GM12878 (cell line): ENCODE measurements around the gene THBS3. TPM values are rescaled to one million over a fixed set of nuclear protein-coding genes. Genes with fewer than 3 reads are reported as not detected.

Source experiments
- ATF7 ChIP-seq: fragments of 450-650 bp; IDR thresholded peaks from 2 replicates; pipeline ENCODE4 v1.6.1; 2016; ENCODE audit warnings: low read depth, mild to moderate bottlenecking
- CBX5 ChIP-seq: sonication (generic); IDR thresholded peaks from 2 replicates; pipeline ENCODE4 v1.6.1; 2016; ENCODE audit warnings: low read depth, moderate library complexity, mild to moderate bottlenecking, inconsistent platforms
- CEBPZ ChIP-seq: fragments of 150-350 bp; IDR thresholded peaks from 2 replicates; pipeline ENCODE4 v1.6.1; 2016; ENCODE audit warnings: low read depth, low read length
- FOXM1 ChIP-seq: IDR thresholded peaks from 2 replicates; pipeline ENCODE4 v1.6.1; 2012; ENCODE audit warnings: low read depth, mild to moderate bottlenecking, inconsistent platforms, low read length, moderate library complexity
- HDAC2 ChIP-seq: fragments of 200-600 bp; sonication (generic); IDR thresholded peaks from 2 replicates; pipeline ENCODE4 v1.6.1; 2017
- MYC ChIP-seq: IDR thresholded peaks from 2 replicates; pipeline ENCODE4 v1.6.1; 2011; ENCODE audit warnings: mild to moderate bottlenecking, low read length, moderate library complexity, inconsistent platforms; ENCODE audit not compliant: insufficient read depth, insufficient replicate concordance, insufficient read length, severe bottlenecking
- PAX8 ChIP-seq: fragments of 450-650 bp; IDR thresholded peaks from 2 replicates; pipeline ENCODE4 v1.6.1; 2017; ENCODE audit warnings: mild to moderate bottlenecking, moderate library complexity
- PRDM15 ChIP-seq: fragments of 450-650 bp; formaldehyde crosslinking; IDR thresholded peaks from 2 replicates; pipeline ENCODE4 v1.4.0; 2020; ENCODE audit warnings: mild to moderate bottlenecking, moderate library complexity
- RFX5 ChIP-seq: IDR thresholded peaks from 2 replicates; pipeline ENCODE4 v1.6.1; 2011; ENCODE audit warnings: low read depth, low read length, improper control_type of control experiment
- SKIL ChIP-seq: fragments of 450-650 bp; IDR thresholded peaks from 2 replicates; pipeline ENCODE4 v1.6.1; 2017; ENCODE audit warnings: mild to moderate bottlenecking, low read depth, inconsistent platforms; ENCODE audit not compliant: poor library complexity, severe bottlenecking
- SUZ12 ChIP-seq: fragments of 200-600 bp; sonication (generic); IDR thresholded peaks from one replicate; pipeline ENCODE4 v1.6.1; 2018; ENCODE audit warnings: antibody characterized with exemption, mild to moderate bottlenecking; ENCODE audit not compliant: unreplicated experiment
- TARDBP ChIP-seq: IDR thresholded peaks from 2 replicates; pipeline ENCODE4 v1.6.1; 2016; ENCODE audit warnings: borderline replicate concordance
- YY1 ChIP-seq: IDR thresholded peaks from 2 replicates; pipeline ENCODE4 v1.6.1; 2011; ENCODE audit warnings: low read depth, mild to moderate bottlenecking, low read length
- ZNF24 ChIP-seq: fragments of 450-650 bp; IDR thresholded peaks from 2 replicates; pipeline ENCODE4 v1.6.1; 2017; ENCODE audit warnings: antibody characterized with exemption, mild to moderate bottlenecking
- polyA plus RNA-seq, 11 experiments: library from polyadenylated mRNA; depleted of rRNA in 4 of 11; unstranded in 6 of 11; stranded (reverse) in 5 of 11; fragments of >200 nt; fragmentation: Nextera tagmentation in 4 of 11; fragmentation: Illumina TruSeq in 1 of 11; extraction: Ambion mirVana in 4 of 11; extraction: Trizol in 1 of 11; gene quantifications; 1 replicate in 1 of 11; 2 replicates in 10 of 11; pipeline versions ENCODE4 v1.2.1 to v1.2.3, GENCODE V29; 2011 to 2016; ENCODE audit warnings: inconsistent platforms in 2 of 11, missing spikeins in 2 of 11, low read depth in 1 of 11
- total RNA-seq, 4 experiments: library from RNA; depleted of rRNA in 3 of 4; stranded (reverse); fragments of >200 nt in 3 of 4; fragmentation: Illumina TruSeq in 1 of 4; extraction: Trizol in 1 of 4; gene quantifications; 2 replicates each; pipeline versions ENCODE4 v1.2.1 to v1.2.3, GENCODE V29; 2013 to 2021
- TF ChIP-seq, protein P1 (sequence below): fragments of 450-650 bp; IDR thresholded peaks from 2 replicates; pipeline ENCODE4 v1.6.1; 2018; ENCODE audit warnings: mild to moderate bottlenecking, low read depth, moderate library complexity; ENCODE audit not compliant: partially characterized antibody

The THBS3 gene
- total and polyA plus RNA-seq, 10 of the 15 experiments (the other 5 are each of a cell fraction or from before 2014, with no cell fraction given) = 0.66 to 3.6 (median 2.0) TPM

DNA sequence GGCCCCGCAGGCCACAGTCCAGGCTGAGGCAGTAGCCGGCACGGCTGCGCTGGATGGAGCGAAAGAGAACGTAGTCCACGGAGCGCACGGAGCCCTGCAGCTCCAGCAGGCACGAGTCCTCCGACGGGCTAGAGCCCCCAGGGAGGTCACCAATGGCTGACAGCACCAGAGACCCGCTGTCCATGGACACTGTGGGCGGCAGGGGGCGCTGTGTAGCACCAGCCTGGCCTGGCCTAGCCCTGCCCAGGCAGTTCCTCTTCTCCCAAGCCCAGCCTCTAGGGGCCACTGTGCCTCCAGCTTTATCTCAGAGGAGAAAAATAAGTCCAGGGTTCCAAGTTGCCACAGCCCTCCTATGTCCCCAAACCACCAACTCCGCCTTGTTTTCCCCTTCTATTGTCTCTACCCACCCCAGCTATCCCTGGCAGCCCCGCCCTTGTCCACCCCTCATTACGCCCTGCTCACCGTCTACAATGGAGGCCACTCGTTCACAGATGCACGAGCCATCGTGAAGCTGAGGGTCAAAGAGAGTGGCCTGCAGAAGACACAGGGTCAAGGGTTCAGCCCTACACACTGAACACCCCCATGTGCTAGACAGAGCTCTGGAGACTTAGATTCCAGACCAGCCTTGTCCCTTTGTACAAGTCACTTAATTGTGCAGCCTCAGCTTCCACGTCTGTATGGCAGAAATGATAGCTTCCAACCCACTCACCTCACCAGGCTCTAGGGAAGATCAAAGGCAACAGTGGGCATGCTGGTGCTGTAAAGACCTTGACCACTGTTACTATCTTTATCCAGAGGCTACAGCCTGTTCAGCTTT lies 43.1 kb upstream of the THBS3 start (continued):
- 0 out of 2 replicates have a peak, but pooled peaks have one; percentile 36 for TF ChIP-seq RFX5
- TF ChIP-seq CBX5 = no peak
- no peak for TF ChIP-seq CEBPZ
- TF ChIP-seq FOXM1 = no peak
- no peak for TF ChIP-seq PAX8
- TF ChIP-seq PRDM15 (CRISPR knock-in tag) = no peak
- TF ChIP-seq TARDBP = no peak
- TF ChIP-seq ATF7 = no peak
- TF ChIP-seq YY1 = peak; percentile 97
- no peak for TF ChIP-seq ZNF24
- no peak for TF ChIP-seq MYC
- peak; percentile 27 for TF ChIP-seq SKIL
- TF ChIP-seq SUZ12 = no peak
- no peak for TF ChIP-seq HDAC2
- TF ChIP-seq, protein P1, sequence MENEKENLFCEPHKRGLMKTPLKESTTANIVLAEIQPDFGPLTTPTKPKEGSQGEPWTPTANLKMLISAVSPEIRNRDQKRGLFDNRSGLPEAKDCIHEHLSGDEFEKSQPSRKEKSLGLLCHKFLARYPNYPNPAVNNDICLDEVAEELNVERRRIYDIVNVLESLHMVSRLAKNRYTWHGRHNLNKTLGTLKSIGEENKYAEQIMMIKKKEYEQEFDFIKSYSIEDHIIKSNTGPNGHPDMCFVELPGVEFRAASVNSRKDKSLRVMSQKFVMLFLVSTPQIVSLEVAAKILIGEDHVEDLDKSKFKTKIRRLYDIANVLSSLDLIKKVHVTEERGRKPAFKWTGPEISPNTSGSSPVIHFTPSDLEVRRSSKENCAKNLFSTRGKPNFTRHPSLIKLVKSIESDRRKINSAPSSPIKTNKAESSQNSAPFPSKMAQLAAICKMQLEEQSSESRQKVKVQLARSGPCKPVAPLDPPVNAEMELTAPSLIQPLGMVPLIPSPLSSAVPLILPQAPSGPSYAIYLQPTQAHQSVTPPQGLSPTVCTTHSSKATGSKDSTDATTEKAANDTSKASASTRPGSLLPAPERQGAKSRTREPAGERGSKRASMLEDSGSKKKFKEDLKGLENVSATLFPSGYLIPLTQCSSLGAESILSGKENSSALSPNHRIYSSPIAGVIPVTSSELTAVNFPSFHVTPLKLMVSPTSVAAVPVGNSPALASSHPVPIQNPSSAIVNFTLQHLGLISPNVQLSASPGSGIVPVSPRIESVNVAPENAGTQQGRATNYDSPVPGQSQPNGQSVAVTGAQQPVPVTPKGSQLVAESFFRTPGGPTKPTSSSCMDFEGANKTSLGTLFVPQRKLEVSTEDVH = no peak
